ENCODE results near the gene LDLRAD2.
"Not testable (repeated sequence)": the region's sequence is repeated elsewhere in the genome, so short reads cannot be mapped to it uniquely, and the experiment has no call there.

The LDLRAD2 gene

DNA sequence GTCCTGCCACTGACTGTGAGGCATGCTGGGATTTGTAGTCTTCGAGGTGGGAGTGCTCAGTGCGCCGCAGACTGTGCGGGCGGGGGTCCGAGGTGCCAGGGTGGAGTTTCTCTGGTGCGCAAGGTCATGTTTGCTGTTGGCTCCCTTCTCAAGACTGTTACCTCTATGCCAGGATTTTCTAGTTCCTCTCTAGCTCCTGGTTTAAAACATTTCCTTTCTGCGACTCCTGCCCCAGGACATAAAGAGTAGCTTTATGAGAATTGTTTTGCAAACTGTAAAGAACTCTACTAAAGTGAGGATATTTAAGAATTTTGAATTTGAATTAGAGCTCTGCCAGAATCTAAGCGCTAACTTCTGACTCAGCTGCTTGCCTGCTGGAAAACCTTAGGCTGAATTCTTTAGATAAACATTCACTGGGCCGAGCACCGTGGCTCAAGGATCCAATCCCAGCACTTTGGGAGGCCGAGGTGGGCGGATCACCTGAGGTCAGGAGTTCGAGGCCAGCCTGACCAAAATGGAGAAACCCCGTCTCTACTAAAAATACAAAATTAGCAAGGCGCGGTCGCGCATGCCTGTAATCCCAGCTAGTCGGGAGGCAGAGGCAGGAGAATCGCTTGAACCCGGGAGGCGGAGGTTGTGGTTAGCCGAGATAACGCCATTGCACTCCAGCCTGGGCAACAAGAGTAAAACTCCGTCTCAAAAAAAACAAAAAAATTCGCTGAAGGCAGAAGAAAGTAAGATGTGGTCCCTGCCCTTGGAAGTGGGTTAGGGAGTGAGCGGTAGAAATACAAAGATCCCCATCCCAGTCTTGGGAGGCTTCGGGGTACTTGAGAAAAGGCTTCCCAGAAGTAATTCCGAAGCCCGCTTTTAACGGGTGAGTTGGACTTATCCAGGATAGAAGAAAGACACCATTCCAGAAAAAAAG is 28.1 kb upstream of the LDLRAD2 start:
- DNase-seq (ENCODE audit: low read depth in 2 of 2) = no peak

DNA sequence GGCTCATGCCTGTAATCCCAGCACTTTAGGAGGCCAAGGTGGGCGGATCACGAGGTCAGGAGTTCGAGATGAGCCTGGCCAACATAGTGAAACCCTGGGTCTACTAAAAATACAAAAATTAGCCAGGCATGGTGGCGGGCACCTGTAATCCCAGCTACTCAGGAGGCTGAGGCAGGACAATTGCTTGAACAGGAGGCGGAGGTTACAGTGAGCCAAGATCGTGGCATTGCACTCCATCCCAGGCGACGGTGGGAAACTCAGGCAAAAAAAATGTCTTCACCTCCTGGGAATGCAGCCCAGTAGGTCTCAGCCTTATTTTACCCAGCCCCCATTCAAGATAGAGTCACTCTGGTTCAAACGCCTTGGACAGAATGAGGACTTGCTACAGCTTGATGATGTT is 26.3 kb upstream of the LDLRAD2 start:
- not testable (repeated sequence) for DNase-seq (ENCODE audit: low read depth in 2 of 2)

DNA sequence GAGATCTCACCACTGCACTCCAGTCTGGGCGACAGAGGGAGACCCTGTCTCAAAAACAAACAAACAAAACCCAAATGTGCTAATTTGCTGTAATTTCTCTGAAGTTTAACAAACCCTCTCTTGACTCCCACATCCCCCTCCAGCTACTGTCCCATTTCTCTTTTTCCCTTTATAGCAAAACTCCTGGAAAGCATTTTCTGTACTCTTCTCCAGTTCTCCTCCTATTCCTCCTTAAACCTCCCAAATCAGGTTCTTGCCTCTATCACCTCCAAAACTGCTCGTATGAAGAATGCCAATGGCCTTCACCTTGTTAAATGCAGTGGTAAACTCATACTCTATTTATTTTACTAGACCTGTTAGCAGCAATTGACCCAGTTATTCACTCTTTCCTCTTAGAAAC is 25.4 kb upstream of the LDLRAD2 start:
- no peak for DNase-seq (ENCODE audit: low read depth in 2 of 2)

DNA sequence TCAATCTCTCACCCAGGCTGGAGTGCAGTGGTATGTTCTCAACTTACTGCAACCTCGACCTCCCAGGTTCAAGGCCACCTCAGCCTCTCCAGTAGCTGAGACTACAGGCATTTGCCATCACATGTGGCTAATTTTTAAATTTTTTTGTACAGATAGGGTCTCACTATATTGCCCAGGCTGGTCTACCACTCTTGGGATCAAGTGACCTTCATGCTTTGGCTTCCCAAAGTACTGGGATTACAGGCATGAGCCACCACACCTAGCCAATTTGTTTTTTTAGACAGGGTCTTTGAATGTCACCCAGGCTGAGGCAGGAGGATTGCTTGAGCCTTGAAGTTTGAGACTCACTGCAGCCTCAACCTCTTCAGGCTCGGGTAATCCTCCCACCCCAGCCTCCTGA is 19.0 kb upstream of the LDLRAD2 start:
- DNase-seq (ENCODE audit: low read depth in 2 of 2) = no peak

DNA sequence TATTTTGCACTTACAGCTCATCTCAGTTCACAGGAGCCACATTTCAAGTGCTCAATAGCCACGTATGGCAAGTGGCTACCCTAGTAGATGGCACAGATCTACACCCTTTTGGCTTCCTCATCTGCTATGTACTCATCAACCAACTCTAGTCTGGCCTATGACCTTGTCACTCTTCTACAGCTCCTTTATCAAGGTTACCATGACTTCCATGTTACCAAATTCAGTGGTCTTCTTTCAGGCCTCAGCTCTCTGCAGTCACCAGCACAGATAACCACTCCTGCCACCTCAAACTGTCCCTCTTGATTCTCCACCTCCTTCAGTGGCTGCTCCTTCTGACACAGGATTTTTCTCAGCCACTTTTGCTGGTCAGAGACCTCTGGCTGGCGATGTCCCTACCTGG is 17.4 kb upstream of the LDLRAD2 start:
- no peak for DNase-seq (ENCODE audit: low read depth in 2 of 2)

DNA sequence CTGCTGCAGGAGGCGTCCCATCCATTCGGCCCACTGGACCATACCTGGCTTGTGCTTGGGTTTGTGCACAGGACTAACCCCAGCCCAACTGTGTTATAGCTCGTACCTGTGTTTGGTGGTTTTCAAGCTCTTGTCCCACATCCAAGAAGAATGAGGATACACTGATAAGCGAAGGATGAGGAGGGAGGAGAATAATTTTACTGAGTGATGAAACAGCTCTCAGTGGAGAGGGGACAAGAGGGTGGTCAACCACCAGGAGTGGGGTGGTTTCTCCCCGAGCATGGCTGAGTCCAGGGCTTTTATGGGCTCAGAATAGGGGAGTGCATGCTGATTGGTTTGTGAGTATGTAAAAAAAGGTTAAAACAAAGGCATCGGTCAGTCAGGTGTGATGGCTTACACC is 17.0 kb upstream of the LDLRAD2 start:
- DNase-seq (ENCODE audit: low read depth in 2 of 2) = no peak

DNA sequence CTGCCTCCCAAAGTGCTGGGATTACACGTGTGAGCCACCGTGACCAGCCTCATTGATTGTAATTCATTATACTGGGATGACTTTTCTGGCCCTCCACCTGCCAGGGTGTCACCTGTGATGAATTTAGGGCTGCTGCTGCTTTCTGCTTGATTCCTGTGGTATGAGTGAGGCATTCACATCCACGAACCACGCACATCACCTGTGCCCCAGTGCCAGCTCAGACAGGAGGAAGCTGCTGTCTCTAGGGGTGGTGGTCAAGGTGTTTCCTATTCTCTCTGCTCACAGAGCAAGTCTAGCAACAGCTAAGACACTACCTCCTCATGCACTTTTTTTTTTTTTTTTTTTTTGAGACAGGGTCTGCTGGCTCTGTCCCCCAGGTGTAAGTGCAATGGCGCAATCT is 12.3 kb upstream of the LDLRAD2 start:
- DNase-seq (ENCODE audit: low read depth in 2 of 2) = no peak

DNA sequence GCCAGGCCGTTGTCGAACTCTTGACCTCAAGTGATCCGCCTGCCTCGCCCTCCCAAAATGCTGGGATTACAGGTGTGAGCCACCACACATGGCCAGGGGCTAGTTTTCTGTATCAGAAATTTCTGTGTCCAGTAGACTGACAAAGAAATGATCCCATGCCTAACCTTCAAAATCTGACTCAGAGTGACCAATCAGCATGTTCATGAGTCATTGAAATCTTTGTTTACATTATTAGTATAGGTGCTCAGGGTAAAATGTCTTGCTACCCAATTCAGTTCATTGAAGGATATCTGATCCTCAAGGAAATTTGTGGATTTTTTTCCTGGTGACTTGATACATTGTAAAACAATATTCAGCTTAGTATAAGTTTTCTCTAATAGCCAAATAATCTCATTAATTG is 11.0 kb upstream of the LDLRAD2 start:
- no peak for DNase-seq (ENCODE audit: low read depth in 2 of 2)

DNA sequence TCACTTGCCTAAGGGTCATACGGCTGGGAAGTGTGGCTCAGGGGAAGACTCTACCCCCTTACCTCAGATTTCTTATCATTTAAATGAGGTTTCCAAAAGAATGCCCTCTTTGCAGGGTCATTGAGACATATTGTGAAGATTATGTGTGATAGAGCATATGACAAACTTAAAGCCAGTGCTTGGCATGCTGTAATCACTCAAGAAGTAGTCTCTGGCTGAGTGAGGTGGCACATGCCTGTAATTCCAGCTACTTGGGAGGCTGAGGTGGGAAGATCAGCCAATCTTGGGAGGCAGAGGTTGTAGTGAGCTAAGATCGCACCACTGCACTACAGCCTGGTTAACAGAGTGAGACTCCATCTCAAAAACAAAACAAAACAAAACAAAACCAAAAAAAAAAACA is 7.5 kb upstream of the LDLRAD2 start:
- DNase-seq (ENCODE audit: low read depth in 2 of 2) = no peak

DNA sequence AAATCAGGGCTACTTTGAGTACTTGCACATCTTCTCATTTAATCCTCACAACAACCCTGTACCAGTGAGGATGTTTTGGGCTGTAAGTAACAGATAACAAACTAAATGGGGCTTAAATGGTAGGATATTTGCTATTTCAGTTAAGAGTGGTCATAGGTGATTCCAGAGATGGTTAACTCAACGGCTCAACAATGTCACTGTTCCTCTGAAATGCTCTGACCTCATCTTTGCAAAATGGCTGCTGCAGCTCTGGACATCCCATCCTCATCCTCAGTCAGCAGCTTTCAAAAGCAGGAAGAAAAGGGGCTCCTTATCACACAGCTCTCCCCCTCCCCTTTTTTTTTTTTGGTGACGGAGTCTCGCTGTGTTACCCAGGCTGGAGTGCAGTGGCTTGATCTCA is 1.5 kb downstream of the LDLRAD2 start:
- DNase-seq (ENCODE audit: low read depth in 2 of 2) = no peak

DNA sequence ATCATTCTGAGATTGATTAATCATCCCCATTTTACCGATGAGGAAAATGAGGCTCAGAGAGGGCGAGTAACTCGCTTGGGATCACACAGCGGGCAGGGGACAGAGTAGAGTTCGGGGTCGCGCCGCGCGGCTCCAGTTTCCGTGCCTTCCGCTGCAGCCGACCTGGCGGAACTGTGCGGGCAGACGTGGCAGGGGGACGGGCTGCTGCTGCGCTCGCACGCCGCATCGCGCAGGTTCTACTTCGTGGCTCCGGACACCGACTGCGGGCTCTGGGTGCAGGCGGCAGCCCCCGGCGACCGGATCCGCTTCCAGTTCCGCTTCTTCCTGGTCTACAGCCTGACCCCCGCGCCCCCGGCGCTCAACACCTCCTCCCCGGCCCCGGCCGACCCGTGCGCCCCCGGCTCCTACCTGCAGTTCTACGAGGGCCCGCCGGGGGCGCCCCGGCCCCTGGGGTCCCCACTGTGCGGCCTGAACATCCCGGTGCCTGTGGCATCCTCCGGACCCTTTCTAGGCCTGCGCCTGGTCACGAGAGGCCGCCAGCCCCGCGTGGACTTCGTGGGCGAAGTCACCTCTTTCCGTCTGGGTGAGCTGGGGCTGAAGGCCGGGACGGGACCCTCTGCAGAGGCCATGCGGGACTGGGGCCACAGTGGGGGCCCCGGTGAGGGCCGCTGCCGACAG is 2.3 kb downstream of the LDLRAD2 start:
- no peak for DNase-seq (ENCODE audit: low read depth in 2 of 2)

DNA sequence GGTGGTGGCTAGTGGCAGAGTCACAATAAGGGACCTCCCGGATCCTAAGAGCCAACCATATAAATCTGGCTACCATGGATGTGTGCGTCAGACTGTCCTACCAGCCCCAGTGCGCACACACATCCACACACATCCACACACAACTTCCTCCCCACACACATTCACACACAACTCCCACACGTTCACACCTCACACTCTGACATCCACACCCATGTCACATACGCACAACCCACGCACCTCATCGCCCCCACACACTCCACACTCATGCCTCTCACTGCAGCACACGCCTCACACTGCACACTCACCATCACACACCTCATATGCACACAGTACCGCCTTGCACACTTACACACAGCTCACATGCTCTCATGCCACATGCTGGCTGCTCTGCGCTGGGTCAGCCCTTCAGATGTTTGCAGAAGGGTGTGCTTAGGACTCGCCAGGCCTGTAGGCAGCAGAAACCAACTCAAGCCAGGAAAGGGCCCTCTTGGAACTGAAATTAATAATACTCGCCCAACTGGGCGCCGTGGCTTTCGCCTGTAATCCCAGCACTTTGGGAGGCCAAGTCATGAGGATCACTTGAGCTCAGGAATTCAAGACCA is 3.0 kb downstream of the LDLRAD2 start:
- DNase-seq (ENCODE audit: low read depth in 2 of 2) = no peak

DNA sequence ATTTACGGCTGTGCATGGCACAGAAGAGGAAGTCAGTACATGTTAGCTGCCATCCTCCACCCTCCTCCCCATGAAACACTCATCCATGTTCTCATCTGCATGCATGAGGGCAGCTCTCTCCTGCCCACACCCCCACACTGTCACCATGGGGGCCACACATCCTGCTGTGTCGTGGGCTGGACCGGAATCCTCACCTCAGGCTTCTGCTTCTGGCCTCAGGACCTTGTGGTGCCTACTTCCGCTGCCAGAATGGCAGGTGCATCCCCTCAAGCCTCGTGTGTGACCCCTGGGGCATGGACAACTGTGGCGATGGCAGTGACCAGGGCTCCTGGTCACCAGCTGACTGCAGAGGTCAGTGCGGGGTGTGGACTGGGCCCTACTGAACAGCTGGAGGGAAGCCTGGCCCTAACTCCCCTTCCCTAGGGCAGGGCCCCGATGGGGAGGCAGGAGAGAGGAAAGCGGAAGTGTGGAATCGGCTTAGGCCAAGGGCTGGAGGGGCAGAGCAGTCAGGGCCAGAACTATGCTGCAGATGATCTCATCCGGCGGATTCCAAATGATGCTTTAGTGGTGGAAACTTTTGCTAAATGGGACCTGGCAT is 3.8 kb downstream of the LDLRAD2 start:
- DNase-seq (ENCODE audit: low read depth in 2 of 2) = no peak

DNA sequence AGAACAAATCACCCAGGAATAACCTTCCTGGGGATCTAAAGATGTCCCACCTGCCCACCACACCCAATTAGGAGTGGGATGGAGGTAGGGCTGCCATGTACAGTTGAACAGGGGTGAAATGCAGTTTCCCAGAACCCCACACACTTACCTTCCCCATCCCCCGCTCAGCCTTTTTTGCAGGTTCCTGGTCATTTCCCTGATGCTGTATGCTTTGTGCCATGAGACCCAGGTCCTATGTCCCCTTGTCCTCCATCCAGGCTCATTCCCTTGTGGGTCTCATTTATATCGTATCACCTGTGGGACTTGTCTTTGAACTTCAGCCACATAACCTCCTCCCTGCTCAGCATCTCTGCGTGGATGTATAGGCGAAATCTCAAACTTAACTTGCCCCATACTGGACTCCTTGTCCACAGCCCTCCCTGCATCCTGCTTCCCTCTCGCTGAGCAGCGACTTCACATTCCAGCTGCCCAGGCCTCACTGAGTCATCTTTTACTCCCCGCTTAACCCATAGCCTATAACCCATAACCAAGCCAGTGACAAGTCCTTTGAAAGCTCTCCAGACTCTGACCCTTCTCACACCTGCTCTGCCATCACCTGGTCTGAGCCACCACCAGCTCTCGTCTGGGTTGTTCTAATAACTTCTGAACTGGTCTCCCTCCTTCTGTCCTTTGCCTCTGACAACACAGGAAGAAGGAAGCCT is 4.7 kb downstream of the LDLRAD2 start:
- DNase-seq (ENCODE audit: low read depth in 2 of 2) = no peak

DNA sequence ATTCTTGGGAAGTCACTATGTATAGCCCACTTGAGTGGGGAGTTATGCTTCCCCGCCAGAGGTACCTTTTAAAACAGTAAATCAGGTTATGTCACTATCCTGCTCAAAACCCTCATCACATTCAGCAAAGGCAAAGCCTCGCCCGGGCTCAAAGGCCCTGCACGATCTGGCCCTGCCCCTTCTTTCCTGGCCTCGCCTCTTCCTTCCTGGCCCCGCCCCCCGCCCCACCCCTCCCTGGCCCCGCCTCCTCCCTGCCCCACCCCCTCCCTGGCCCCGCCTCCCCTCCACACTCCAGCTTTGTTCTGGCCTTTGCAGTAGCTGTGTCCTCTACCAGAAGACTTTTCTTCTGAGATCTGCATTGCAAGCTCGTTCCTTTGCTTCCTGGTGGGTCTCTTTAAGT is 6.6 kb downstream of the LDLRAD2 start:
- DNase-seq (ENCODE audit: low read depth in 2 of 2) = no peak

DNA sequence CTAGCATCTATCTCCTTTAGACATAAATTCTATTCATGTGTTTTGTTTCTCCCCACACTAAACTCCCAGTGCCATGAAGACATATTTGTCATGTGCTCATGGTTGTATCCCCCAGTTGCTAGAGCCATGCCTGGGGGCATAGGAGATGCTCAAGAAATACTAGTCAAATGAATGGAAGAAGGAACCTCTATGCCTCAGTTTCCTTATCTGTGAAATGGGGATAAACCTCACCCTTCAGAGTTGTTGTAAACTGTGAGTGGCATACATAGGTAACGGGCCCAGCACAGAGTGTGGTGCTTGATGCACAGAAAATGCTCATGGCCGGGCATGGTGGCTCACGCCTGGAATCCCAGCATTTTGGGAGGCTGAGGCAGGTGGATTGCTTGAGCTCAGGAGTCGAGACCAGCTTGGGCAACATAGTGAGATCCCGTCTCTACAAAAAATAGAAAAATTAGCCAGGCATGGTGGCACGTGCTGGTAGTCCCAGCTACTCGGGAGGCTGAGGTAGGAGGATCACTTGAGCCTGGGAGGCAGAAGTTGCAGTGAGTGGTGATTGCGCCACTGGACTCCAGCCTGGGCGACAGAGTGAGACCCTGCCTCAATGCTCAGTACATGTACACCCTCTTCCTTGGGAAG is 8.7 kb downstream of the LDLRAD2 start:
- DNase-seq (ENCODE audit: low read depth in 2 of 2) = no peak

DNA sequence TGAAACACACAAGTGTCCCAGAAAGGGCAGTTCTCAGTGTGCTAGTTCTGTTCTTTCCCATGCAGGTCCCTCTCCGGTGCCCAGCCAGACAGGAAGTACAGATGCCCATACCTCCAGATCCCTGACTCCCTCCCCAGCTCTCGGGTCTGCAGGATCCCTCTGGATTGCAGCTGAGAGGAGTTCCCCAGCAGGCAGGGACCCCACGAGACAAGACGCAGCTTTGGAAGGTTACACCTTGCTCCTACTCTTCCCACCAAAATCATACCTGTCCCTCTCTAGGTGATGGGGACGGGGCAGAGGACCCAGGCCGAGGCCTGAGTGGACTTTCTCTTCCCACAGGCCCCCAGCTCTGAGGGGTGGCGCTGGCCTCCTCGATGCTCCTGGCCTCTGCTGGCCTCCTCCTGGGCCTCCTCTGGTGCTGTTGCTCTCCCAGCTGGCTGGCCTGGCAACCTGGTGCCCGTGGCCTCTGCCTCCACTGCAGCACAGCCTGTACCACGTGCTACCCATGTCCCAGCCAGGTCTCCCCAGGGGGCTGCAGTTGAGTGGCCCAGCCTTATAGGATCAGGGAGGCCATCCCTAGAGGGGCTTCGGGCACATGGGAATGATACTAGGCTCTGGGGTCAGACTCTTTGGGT is 9.4 kb downstream of the LDLRAD2 start:
- DNase-seq (ENCODE audit: low read depth in 2 of 2) = no peak

DNA sequence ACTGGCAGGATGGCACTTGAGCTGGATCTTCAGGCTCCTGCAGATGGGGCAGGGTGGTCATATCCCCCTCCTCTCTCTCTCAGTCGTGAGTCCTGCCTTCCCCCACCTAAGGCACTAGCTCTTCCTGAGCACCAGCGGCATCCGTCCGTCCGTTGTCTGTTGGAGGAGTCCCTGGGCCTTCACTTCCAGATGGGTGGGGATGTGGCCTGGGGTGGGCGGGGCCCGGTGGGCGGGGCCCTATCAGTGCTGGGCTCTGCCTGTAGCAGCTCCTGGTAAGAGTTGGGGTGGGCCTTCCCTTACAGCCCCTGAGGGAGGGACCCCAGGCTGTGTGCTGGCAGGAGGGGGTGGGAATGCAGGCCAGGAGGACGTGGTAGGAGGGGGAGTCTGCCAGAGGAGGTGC is 10.3 kb downstream of the LDLRAD2 start:
- no peak for DNase-seq (ENCODE audit: low read depth in 2 of 2)

DNA sequence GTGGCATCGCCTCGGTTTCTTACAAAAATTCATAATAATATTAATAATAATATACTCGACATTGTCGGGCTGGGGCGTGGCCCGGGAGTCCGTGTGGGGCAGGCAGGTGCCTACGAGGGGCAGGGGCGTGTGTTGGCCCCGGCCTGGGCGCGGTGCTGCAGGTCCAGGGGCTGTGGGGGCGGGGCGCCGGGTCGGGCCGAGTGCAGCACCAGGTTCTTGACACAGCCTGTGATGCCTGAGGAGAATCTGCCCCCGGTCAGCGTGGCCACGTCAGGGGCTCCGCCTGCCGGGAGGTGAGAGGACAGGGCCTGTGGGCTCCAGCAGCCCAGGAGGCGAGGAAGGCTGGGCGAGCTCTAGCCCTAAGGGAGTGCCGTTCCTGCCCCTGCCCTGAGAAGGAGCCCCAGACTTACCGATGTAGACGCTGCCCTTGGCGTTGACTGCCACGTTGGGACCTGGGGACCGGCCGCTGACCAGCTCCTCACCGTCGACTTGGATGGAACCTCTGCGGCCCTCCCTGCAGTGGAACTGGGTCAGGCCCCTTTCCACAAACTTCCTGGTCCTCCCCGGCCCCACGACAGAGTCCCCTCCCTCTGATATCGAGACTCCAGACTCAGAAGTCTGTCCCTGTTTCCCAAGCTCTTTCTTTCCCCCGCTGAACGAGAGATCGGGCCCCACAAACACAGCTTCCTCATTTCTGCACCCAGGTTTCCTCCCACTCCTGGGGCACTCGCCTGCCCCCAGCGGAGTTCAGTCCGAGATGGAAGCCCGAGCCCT is 11.3 kb downstream of the LDLRAD2 start:
- DNase-seq (ENCODE audit: low read depth in 2 of 2) = no peak

All from stimulated activated CD8-positive, alpha-beta memory T cell treated with anti-CD3 and anti-CD28 coated beads, Interleukin-2, amount 100 ng/mL, for 1 hour (primary cell).